Transverse colon (tissue), 4 donors: ENCODE measurements around the gene UMAD1. TPM values are rescaled to one million over a fixed set of nuclear protein-coding genes. Genes with fewer than 3 reads are reported as not detected.

Experiments
- DNase-seq: peaks from one replicate; pipeline ENCODE4 v3.0.0-alpha.2; 2019
- H3K27ac ChIP-seq, 4 donors: fragments of 200-600 bp; sonication (generic); 2 replicates each; pipeline ENCODE4 v1.5.1; 2016 to 2018; ENCODE audit warnings: inconsistent platforms in 4 of 4
- H3K27me3 ChIP-seq: fragments of 200-600 bp; sonication (generic); 2 replicates; pipeline ENCODE4 v1.5.1; 2017; ENCODE audit warnings: inconsistent platforms
- H3K36me3 ChIP-seq, 4 donors: fragments of 200-600 bp; sonication (generic); 2 replicates each; pipeline ENCODE4 v1.5.1; 2017 to 2019; ENCODE audit warnings: inconsistent platforms in 4 of 4
- H3K4me1 ChIP-seq, 4 donors: fragments of 200-600 bp; sonication (generic); 2 replicates each; pipeline ENCODE4 v1.5.1; 2017 to 2020; ENCODE audit warnings: inconsistent platforms in 4 of 4
- H3K4me3 ChIP-seq, 4 donors: fragments of 200-600 bp; sonication (generic); 1 replicate in 1 of 4; 2 replicates in 3 of 4; pipeline versions ENCODE4 v1.5.1 to v1.6.1; 2017 to 2019; ENCODE audit warnings: inconsistent platforms in 4 of 4
- H3K9me3 ChIP-seq, 2 donors: fragments of 200-600 bp; sonication (generic); 2 replicates each; pipeline ENCODE4 v1.5.1; 2017 to 2019; ENCODE audit warnings: inconsistent platforms in 2 of 2
- CTCF ChIP-seq, 5 experiments: fragments of 200-600 bp in 3 of 5; fragments of 450-650 bp in 2 of 5; sonication (generic) in 3 of 5; IDR thresholded peaks; 1 replicate in 2 of 5; 2 replicates in 3 of 5; pipeline ENCODE4 v1.5.1; 2016 to 2017; ENCODE audit warnings: antibody characterized with exemption in 5 of 5, inconsistent platforms in 3 of 5, mild to moderate bottlenecking in 2 of 5, moderate library complexity in 1 of 5
- EP300 ChIP-seq: sonication (generic); formaldehyde crosslinking; IDR thresholded peaks from one replicate; pipeline ENCODE4 v1.6.1; 2017; ENCODE audit warnings: antibody characterized with exemption, low read depth
- POLR2A ChIP-seq: fragments of 450-650 bp; IDR thresholded peaks from one replicate; pipeline ENCODE4 v1.6.1; 2016; ENCODE audit warnings: antibody characterized with exemption, mild to moderate bottlenecking, moderate library complexity
- POLR2AphosphoS5 ChIP-seq, 3 donors: sonication (generic); formaldehyde crosslinking; IDR thresholded peaks; one replicate each; pipeline ENCODE4 v1.6.1; 2016; ENCODE audit warnings: antibody characterized with exemption in 3 of 3
- WGBS, 2 donors: methylation state at CpG; one replicate each; pipeline ENCODE4 v1.1.5; 2018; ENCODE audit warnings: low coverage in 1 of 2; 5-methylcytosine and 5-hydroxymethylcytosine counted together
- in situ Hi-C, 4 donors: fragments of 200-750 bp; cut with MboI; loops; one replicate each; pipeline versions ENCODE4 v1.15.0 to v1.15.1; 2017; ENCODE audit warnings: low sequenced_read_pairs in 3 of 4, low pct_ligation_motif_present in 1 of 4, low pct_unique_long_range_greater_than_20kb in 1 of 4
- intact Hi-C: fragments of 100-400 bp; cut with DNase I; formaldehyde crosslinking; loops from one replicate; pipeline ENCODE4 v1.15.1; 2023; ENCODE audit warnings: low total_unique reads
- small RNA-seq, 4 donors: library from RNA; depleted of rRNA; stranded (forward); fragments of <200 nt; gene quantifications; one replicate each; pipeline ENCODE3, GENCODE V24; 2016
- total RNA-seq, 4 donors: library from RNA; depleted of rRNA; stranded (reverse); fragments of >200 nt; gene quantifications; one replicate each; pipeline ENCODE4 v1.1.0, GENCODE V29; 2016

UMAD1 gene
- total RNA-seq, 4 donors from 2014 or later = 0.40 to 21.3 (median 14.6) TPM

GRCh38 chr7:7921830-7922229 lies 281.3 kb downstream of the UMAD1 start:
- Histone ChIP-seq H3K4me1 (peaks cover 6 to 35% (median 16%) of the 10 kb centered on the region in 4 donors), H3K4me3 (no peak overlapping the region), H3K36me3 (no peaks in the 10 kb centered on the region), H3K27ac (peak overlapping the region in 3 of 4 donors; percentile 3 to 59 (median 49)), H3K27me3 (no peaks in the 10 kb centered on the region), H3K9me3 (no peaks in the 10 kb centered on the region)
- in situ Hi-C loops = no loop called here
- intact Hi-C loops = no loop called here
- DNase-seq = no peak
- no peak for TF ChIP-seq EP300
- TF ChIP-seq POLR2AphosphoS5 (IDR thresholded peaks at IDR 0.05) = no peak
- TF ChIP-seq CTCF (IDR thresholded peaks at IDR 0.05) = no peak
- TF ChIP-seq POLR2A = no peak

GRCh38 chr7:7922684-7923385 lies 282.3 kb downstream of the UMAD1 start:
- DNase-seq = no peak
- TF ChIP-seq EP300 (no peak), CTCF (IDR thresholded peaks at IDR 0.05) (no peak), POLR2A (no peak), POLR2AphosphoS5 (IDR thresholded peaks at IDR 0.05) (no peak)
- in situ Hi-C loops = no loop called here
- peaks cover 6 to 35% (median 16%) of the 10 kb centered on the region in 4 donors for H3K4me1 ChIP-seq
- peak overlapping the region in 1 of 4 donors; percentile 15 for H3K4me3 ChIP-seq
- 28 to 51% methylated on average over 6 to 7 of the region's 7 CpGs for WGBS, 2 donors
- H3K36me3 ChIP-seq = no peaks in the 10 kb centered on the region
- peak overlapping the region; percentile 3 to 59 (median 33) for H3K27ac ChIP-seq
- no peaks in the 10 kb centered on the region for H3K27me3 ChIP-seq
- intact Hi-C loops = no loop called here
- no peaks in the 10 kb centered on the region for H3K9me3 ChIP-seq

DNA sequence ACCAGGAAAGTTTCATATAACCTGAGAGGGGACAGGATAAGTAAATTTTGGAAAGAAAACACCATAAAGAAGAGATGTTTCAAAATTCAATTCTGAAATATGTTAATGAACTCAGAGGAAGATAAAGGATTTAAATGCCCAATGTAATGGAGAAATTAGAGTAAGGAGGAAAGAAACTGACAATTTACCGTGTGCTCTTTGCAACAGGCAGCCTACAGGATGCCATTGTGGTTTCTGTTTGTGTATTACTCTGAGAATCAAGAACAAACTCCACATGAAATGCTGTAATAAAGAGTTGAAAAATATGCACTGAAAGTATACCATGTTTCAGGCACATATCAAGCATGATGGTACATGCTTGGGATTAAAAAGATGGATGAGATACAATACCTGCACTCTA lies 283.3 kb downstream of the UMAD1 start:
- no peaks in the 10 kb centered on the region for H3K27me3 ChIP-seq
- peak overlapping the region in 1 of 4 donors; percentile 28 for H3K27ac ChIP-seq
- no peak overlapping the region for H3K4me3 ChIP-seq
- H3K9me3 ChIP-seq = no peaks in the 10 kb centered on the region
- in situ Hi-C loops = no loop called here
- DNase-seq = no peak
- H3K4me1 ChIP-seq = peaks cover 6 to 35% (median 16%) of the 10 kb centered on the region in 4 donors
- WGBS, 2 donors = 64 to 67% methylated on average over 1 of the region's 1 CpG
- H3K36me3 ChIP-seq = no peaks in the 10 kb centered on the region
- TF ChIP-seq POLR2A (no peak), EP300 (no peak), CTCF (IDR thresholded peaks at IDR 0.05) (no peak), POLR2AphosphoS5 (IDR thresholded peaks at IDR 0.05) (no peak)
- intact Hi-C loops = no loop called here

- no peak for DNase-seq
- TF ChIP-seq EP300 (no peak), POLR2AphosphoS5 (IDR thresholded peaks at IDR 0.05) (no peak), CTCF (IDR thresholded peaks at IDR 0.05) (no peak), POLR2A (no peak)
- intact Hi-C loops = no loop called here
- H3K4me3 ChIP-seq = no peak overlapping the region
- no peak overlapping the region for H3K27ac ChIP-seq
- H3K27me3 ChIP-seq = no peaks in the 10 kb centered on the region
- no peaks in the 10 kb centered on the region for H3K36me3 ChIP-seq
- H3K4me1 ChIP-seq = peaks cover 6 to 31% (median 16%) of the 10 kb centered on the region in 4 donors
- in situ Hi-C loops = no loop called here
- no peaks in the 10 kb centered on the region for H3K9me3 ChIP-seq
Measured at GRCh38 chr7:7924303-7924702, 283.8 kb downstream of the UMAD1 start.

Small RNA genes within 50 kb of the gene (small RNA-seq; reads per million reads assigned to genes)
- 0 reads per million in 4 donors for gene RNU6-534P

Other genes starting within 250 kb of the UMAD1 start
- gene COL28A1, start 104.9 kb upstream of the UMAD1 start, total RNA-seq = 1 to 10 TPM in 3 of 4 donors, under 1 TPM in 1; 0.60 to 4.4 (median 4.1) TPM
- 10 to 100 TPM in 3 of 4 donors, 1 to 10 TPM in 1; 8.4 to 41.9 (median 26.1) TPM for gene MIOS, start 73.9 kb upstream of the UMAD1 start, total RNA-seq
- 10 to 100 TPM in 2 of 4 donors, 1 to 10 TPM in 2; 1.4 to 24.6 (median 7.6) TPM for gene RPA3, start 77.9 kb downstream of the UMAD1 start, total RNA-seq